ENCODE measurements around the gene VIPR2.

DNA sequence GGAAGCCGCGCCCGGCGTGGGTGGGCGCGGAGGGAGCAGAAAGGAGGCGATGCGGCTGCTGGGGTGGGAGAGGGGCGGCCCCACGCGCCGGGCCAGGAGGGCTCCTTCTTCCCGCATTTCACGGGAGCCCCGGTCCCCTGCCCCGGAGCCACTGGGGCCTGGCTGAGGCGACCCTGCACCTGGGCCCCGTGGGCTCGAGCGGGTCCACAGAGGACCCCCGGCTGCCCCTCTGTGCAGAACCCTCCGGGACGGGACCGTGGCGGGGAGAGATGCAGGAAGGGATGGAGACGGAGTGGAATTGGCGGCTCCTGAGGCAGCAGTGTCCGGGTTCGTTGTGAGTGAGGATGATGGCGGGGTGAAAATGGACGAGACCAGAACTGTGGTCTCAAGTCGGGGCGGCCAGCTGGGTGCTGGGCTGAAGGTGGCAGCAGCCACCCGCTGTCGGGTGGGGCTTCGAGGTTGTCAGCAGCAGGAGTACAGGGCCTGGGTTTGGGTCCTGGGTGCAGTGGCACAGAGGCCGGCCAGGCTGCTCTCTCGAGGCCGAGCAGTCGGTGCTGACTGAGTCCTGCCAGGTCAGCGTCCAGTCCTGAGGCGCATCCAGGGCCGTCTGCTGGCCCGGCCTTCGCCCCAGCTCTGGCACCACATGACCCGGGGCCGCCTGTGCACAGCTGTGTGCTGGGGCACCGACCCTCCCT lies 80.4 kb downstream of the VIPR2 start:
- no peak for TF ChIP-seq POLR2AphosphoS5 (IDR thresholded peaks at IDR 0.05)
- TF ChIP-seq, protein P1, sequence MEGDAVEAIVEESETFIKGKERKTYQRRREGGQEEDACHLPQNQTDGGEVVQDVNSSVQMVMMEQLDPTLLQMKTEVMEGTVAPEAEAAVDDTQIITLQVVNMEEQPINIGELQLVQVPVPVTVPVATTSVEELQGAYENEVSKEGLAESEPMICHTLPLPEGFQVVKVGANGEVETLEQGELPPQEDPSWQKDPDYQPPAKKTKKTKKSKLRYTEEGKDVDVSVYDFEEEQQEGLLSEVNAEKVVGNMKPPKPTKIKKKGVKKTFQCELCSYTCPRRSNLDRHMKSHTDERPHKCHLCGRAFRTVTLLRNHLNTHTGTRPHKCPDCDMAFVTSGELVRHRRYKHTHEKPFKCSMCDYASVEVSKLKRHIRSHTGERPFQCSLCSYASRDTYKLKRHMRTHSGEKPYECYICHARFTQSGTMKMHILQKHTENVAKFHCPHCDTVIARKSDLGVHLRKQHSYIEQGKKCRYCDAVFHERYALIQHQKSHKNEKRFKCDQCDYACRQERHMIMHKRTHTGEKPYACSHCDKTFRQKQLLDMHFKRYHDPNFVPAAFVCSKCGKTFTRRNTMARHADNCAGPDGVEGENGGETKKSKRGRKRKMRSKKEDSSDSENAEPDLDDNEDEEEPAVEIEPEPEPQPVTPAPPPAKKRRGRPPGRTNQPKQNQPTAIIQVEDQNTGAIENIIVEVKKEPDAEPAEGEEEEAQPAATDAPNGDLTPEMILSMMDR (IDR thresholded peaks at IDR 0.05) = no peak
- no peak for TF ChIP-seq POLR2A (IDR thresholded peaks at IDR 0.05; ENCODE audit: low read depth)
